ENCODE results near the gene JAKMIP2.

Gene JAKMIP2

GRCh38 chr5:147754372-147755122 is 28.0 kb downstream of the JAKMIP2 start:
- H3K27ac ChIP-seq = no peak overlapping the region
- H2AFZ ChIP-seq = no peak overlapping the region
- TF ChIP-seq CTCF (IDR thresholded peaks at IDR 0.05) = no peak
- H3K27me3 ChIP-seq (ENCODE audit: control insufficient read depth, insufficient read depth, low read length) = no peaks in the 10 kb centered on the region
- no peaks in the 10 kb centered on the region for H3K9me3 ChIP-seq (ENCODE audit: control insufficient read depth, low read length)
- H3K4me2 ChIP-seq (ENCODE audit: low read length) = no peak overlapping the region
- H3K79me2 ChIP-seq = peaks cover 2% of the 10 kb centered on the region
- no peak overlapping the region for H3K4me3 ChIP-seq (ENCODE audit: low read depth, low read length)
- no peak overlapping the region for H3K9ac ChIP-seq
- H3K36me3 ChIP-seq (ENCODE audit: control insufficient read depth, insufficient read depth, low read length) = no peaks in the 10 kb centered on the region
- no peaks in the 10 kb centered on the region for H3K4me1 ChIP-seq

GRCh38 chr5:147753765-147754164 is 28.8 kb downstream of the JAKMIP2 start:
- H3K9me3 ChIP-seq (ENCODE audit: control insufficient read depth, low read length) = no peaks in the 10 kb centered on the region
- H2AFZ ChIP-seq = no peak overlapping the region
- no peak for TF ChIP-seq CTCF (IDR thresholded peaks at IDR 0.05)
- H3K9ac ChIP-seq = no peak overlapping the region
- no peaks in the 10 kb centered on the region for H3K4me1 ChIP-seq
- no peak overlapping the region for H3K4me2 ChIP-seq (ENCODE audit: low read length)
- no peaks in the 10 kb centered on the region for H3K36me3 ChIP-seq (ENCODE audit: control insufficient read depth, insufficient read depth, low read length)
- H3K4me3 ChIP-seq (ENCODE audit: low read depth, low read length) = no peak overlapping the region
- H3K79me2 ChIP-seq = peaks cover 2% of the 10 kb centered on the region
- no peaks in the 10 kb centered on the region for H3K27me3 ChIP-seq (ENCODE audit: control insufficient read depth, insufficient read depth, low read length)
- no peak overlapping the region for H3K27ac ChIP-seq

GRCh38 chr5:147752666-147753290 is 29.8 kb downstream of the JAKMIP2 start:
- Histone ChIP-seq H2AFZ (no peak overlapping the region), H3K36me3 (ENCODE audit: control insufficient read depth, insufficient read depth, low read length) (no peaks in the 10 kb centered on the region), H3K4me3 (ENCODE audit: low read depth, low read length) (no peak overlapping the region), H3K9ac (no peak overlapping the region), H3K4me2 (ENCODE audit: low read length) (no peak overlapping the region), H3K4me1 (no peaks in the 10 kb centered on the region), H3K79me2 (peaks cover 2% of the 10 kb centered on the region), H3K27me3 (ENCODE audit: control insufficient read depth, insufficient read depth, low read length) (no peaks in the 10 kb centered on the region), H3K9me3 (ENCODE audit: control insufficient read depth, low read length) (no peaks in the 10 kb centered on the region), H3K27ac (no peak overlapping the region)
- TF ChIP-seq CTCF (IDR thresholded peaks at IDR 0.05) = no peak

- H3K4me3 ChIP-seq (ENCODE audit: low read depth, low read length) = no peak overlapping the region
- H3K4me1 ChIP-seq = no peaks in the 10 kb centered on the region
- H3K27me3 ChIP-seq (ENCODE audit: control insufficient read depth, insufficient read depth, low read length) = no peaks in the 10 kb centered on the region
- no peak overlapping the region for H2AFZ ChIP-seq
- H3K36me3 ChIP-seq (ENCODE audit: control insufficient read depth, insufficient read depth, low read length) = no peaks in the 10 kb centered on the region
- H3K9me3 ChIP-seq (ENCODE audit: control insufficient read depth, low read length) = no peaks in the 10 kb centered on the region
- H3K27ac ChIP-seq = no peak overlapping the region
- H3K4me2 ChIP-seq (ENCODE audit: low read length) = no peak overlapping the region
- peaks cover 2% of the 10 kb centered on the region for H3K79me2 ChIP-seq
- no peak overlapping the region for H3K9ac ChIP-seq
- no peak for TF ChIP-seq CTCF (IDR thresholded peaks at IDR 0.05)
Observed at GRCh38 chr5:147752033-147752432, 30.5 kb downstream of the JAKMIP2 start.
